Adipocyte (in vitro differentiated cells): ENCODE results near the gene ZNF516.
A peak's percentile ranks its signal among the peaks of the same experiment; 100 is the strongest.

Source experiments
- DNase-seq: peaks from one replicate; pipeline ENCODE4 v3.0.0-alpha.2; 2015; ENCODE audit warnings: low read depth
- H3K27me3 ChIP-seq: replicated peaks from 2 replicates; pipeline ENCODE4 v1.7.0; 2013; ENCODE audit warnings: mild to moderate bottlenecking, low read length, moderate library complexity; ENCODE audit not compliant: control insufficient read depth, insufficient read depth
- H3K36me3 ChIP-seq: 2 replicates; pipeline ENCODE4 v1.7.0; 2013; ENCODE audit warnings: low read length, mild to moderate bottlenecking, moderate library complexity; ENCODE audit not compliant: control insufficient read depth, insufficient read depth, severe bottlenecking
- H3K4me1 ChIP-seq: 2 replicates; pipeline ENCODE4 v1.7.0; 2013; ENCODE audit warnings: mild to moderate bottlenecking, low read length, moderate library complexity; ENCODE audit not compliant: control insufficient read depth, insufficient read depth
- H3K4me3 ChIP-seq: 2 replicates; pipeline ENCODE4 v1.7.0; 2013; ENCODE audit warnings: mild to moderate bottlenecking, low read length, moderate library complexity
- H3K9ac ChIP-seq: 2 replicates; pipeline ENCODE4 v1.7.0; 2013; ENCODE audit warnings: mild to moderate bottlenecking, low read length, moderate library complexity
- H3K9me3 ChIP-seq: 2 replicates; pipeline ENCODE4 v1.7.0; 2013; ENCODE audit warnings: mild to moderate bottlenecking, low read length, moderate library complexity; ENCODE audit not compliant: control insufficient read depth

The ZNF516 gene

DNA sequence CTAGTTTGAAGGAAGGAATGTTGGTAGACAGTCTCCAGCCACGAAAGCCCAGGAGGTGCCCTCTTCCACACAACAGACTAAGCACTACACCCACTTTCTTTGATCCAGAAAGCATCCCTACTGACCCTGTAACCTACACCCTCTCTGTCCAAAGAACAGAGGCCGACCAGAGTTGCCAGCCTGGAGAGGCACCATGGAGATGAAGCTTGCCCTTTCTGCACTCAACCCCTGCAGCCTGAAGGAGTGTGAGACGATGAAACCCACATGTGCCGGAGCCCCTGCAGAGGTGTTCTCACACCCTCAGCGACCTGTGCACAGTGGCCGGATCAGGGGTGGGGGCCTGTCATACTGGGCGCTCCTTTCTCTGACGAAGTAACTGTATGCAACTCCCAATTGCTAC is 136.3 kb downstream of the ZNF516 start:
- no peak overlapping the region for H3K4me3 ChIP-seq
- peaks cover 8% of the 10 kb centered on the region for H3K4me1 ChIP-seq
- H3K36me3 ChIP-seq, result peaks cover 40% of the 10 kb centered on the region
- no peaks in the 10 kb centered on the region for H3K9me3 ChIP-seq
- H3K9ac ChIP-seq, result no peak overlapping the region
- no peak for DNase-seq
- no peaks in the 10 kb centered on the region for H3K27me3 ChIP-seq

DNA sequence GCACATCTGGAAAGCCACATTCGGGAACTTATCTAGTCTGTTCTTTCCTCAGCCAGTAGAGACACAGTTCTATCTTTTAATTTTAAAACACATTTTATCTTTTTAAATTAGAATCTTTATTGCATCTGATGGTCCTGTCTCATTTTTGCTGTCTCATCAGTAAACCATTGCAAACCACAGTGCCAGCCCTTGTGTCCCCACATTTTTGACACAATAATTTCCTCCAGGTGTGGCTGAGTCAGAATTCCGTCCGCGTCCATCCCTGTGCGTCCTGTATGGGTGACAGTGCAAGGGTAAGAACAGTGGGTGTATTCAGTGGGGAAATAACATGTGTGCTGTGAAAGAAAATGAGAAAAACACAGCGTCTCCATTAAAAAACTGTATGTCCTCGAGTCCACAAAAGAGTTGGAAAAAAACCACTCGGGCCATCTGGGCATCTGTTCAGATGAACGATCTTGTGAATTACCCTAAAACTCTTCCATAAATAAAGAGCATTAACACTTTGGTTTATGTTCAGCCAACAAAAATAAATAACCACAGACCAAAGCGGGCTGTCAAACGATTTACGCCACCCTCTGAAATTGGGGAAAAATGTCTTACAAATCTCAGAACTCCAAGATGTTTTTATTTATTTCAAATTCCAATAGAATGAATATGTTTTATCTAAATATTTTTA is 137.3 kb downstream of the ZNF516 start:
- no peaks in the 10 kb centered on the region for H3K9me3 ChIP-seq
- peaks cover 8% of the 10 kb centered on the region for H3K4me1 ChIP-seq
- H3K36me3 ChIP-seq, result peaks cover 36% of the 10 kb centered on the region
- H3K27me3 ChIP-seq, result no peaks in the 10 kb centered on the region
- no peak for DNase-seq
- H3K9ac ChIP-seq, result no peak overlapping the region
- H3K4me3 ChIP-seq, result no peak overlapping the region

DNA sequence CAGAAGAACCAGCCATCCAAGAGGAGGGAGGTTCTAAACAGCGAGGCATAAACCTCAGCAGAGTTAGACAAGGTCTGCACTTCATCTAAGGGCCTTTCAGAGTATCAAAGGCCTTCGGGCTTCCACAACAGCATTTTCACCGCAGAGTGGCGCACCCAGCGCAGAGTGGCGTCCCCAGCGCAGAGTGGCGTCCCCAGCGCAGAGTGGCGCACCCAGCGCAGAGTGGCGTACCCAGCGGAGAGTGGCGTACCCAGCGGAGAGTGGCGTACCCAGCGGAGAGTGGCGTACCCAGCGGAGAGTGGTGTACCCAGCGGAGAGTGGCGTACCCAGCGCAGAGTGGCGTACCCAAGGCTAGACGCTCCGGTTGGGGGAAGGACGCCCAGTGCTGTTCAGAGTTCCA is 137.9 kb downstream of the ZNF516 start:
- H3K27me3 ChIP-seq, result no peaks in the 10 kb centered on the region
- H3K9ac ChIP-seq, result no peak overlapping the region
- no peak overlapping the region for H3K4me3 ChIP-seq
- peaks cover 11% of the 10 kb centered on the region for H3K4me1 ChIP-seq
- H3K36me3 ChIP-seq, result peaks cover 34% of the 10 kb centered on the region
- no peaks in the 10 kb centered on the region for H3K9me3 ChIP-seq
- DNase-seq, result no peak

DNA sequence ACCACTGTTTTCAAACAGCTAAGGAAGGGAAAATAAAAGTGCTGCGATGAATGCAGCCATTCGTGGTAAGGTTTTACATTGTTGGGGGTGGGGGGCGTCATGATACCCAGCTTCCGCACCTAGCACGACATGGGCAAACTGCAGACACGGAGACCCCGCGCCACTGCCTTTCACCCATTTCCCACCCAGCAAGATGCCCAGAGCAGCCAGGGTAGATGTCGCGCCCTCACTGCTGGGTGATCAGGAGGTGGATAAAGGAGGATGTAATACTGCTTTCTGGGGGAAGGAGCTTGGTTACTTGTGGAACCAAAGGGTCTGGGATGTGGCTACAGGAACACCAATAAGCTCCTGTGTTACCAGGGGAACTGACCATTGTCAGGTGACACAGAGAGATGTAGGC is 138.4 kb downstream of the ZNF516 start:
- Histone ChIP-seq H3K9ac (no peak overlapping the region), H3K4me1 (peaks cover 16% of the 10 kb centered on the region), H3K4me3 (no peak overlapping the region), H3K27me3 (no peaks in the 10 kb centered on the region), H3K36me3 (peaks cover 29% of the 10 kb centered on the region), H3K9me3 (no peaks in the 10 kb centered on the region)
- no peak for DNase-seq

DNA sequence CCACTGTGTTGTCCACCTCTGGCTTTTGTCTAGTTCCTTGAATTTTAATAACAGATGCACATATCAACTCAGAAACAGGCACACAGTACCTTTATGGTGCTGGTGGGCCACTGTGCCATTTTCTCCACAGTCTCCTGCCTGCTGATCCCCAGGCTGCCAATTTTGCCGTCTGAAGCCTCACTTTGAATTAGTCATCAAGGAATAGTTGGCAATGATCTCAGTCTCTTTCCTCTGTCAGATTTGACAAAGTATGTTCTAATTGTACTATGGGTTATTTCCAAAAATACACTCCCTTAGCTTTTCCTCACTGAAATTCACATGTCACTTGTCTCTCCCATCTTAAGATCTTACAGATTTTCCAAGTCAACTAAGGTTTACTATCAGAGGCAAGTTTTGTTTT is 140.7 kb downstream of the ZNF516 start:
- Histone ChIP-seq H3K9me3 (no peaks in the 10 kb centered on the region), H3K27me3 (no peaks in the 10 kb centered on the region)

DNA sequence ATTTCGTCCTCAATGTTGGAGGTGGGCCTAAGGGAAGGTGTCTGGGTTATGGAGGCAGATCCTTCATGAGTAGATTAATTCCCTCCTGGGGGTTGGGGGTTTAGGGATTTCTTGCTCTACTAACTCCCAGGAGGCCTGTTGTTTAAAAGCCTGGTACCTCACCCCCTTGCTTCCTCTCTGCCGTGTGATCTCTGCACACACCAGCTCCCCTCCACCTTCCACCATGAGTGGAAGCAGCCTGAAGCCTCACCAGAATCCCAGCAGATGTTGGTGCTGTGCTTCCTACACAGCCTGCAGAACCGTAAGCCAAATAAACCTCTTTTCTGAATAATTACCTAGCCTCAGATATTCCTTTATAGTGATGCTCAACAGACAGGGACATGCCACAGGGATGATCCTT is 141.5 kb downstream of the ZNF516 start:
- H3K36me3 ChIP-seq, result peaks cover 14% of the 10 kb centered on the region

More for the DNA sequence above, 140.7 kb downstream of the ZNF516 start:
- H3K36me3 ChIP-seq, result peaks cover 21% of the 10 kb centered on the region
- H3K9ac ChIP-seq, result no peak overlapping the region
- peaks cover 18% of the 10 kb centered on the region for H3K4me1 ChIP-seq
- no peak overlapping the region for H3K4me3 ChIP-seq
- peak; percentile 43 for DNase-seq

DNA sequence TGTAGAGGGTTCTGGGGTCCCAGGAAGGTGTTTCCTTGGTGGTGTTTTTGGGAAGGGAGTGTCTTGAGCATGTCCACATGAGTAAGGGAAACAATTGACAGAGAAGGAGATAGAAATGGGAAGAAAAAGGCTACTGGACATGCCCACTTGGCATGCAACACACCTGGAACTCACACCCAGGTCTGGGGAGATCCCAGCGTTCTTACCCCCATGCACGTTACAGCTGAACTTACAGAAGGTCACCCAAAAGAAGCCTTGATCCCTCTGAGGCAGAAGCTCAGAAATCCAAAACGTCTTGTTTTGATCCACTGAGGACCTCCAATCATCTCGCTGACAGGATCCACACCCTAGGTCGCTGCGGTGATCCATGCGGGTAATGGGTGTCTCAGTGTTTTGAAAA is 142.0 kb downstream of the ZNF516 start:
- Histone ChIP-seq H3K9ac (no peak overlapping the region), H3K9me3 (no peaks in the 10 kb centered on the region), H3K4me3 (no peak overlapping the region), H3K4me1 (peaks cover 22% of the 10 kb centered on the region), H3K27me3 (no peaks in the 10 kb centered on the region), H3K36me3 (peaks cover 9% of the 10 kb centered on the region)
- DNase-seq, result no peak

More for the DNA sequence above, 141.5 kb downstream of the ZNF516 start:
- no peak overlapping the region for H3K9ac ChIP-seq
- DNase-seq, result no peak
- H3K27me3 ChIP-seq, result no peaks in the 10 kb centered on the region
- H3K4me3 ChIP-seq, result no peak overlapping the region
- H3K4me1 ChIP-seq, result peaks cover 22% of the 10 kb centered on the region
- H3K9me3 ChIP-seq, result no peaks in the 10 kb centered on the region

DNA sequence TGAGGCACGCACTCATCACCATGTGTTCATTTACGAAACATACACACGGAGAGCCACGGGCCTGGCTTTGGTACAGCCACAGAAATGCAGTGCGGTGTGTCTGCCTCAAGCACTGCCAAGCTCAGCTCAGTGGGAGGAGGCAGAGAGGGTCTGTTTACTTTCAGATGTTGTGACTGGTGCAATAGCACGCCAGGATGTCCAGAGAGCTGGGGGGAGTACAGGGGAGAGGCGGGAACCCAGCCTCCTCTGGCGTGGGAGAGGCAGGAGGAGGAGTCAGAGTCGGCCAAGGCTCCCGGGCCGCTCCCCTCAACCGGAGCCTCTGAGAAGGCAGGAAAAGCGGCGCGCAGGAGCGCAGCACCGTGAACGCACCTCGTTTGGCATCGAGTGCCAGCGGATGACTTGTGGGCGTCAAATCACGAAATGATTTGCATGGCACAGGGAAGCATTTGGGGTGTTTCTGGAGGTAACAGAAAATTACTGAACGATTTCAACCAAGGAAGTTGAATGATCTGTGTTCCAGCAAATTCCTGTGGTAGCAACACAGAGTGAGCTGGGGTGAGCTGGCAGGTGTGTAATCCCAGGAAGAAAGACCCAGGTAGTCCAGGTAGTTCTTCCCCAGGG is 143.0 kb downstream of the ZNF516 start:
- DNase-seq, result peak; percentile 89
- Histone ChIP-seq H3K9ac (peak overlapping the region; percentile 69), H3K9me3 (no peaks in the 10 kb centered on the region), H3K36me3 (peaks cover 4% of the 10 kb centered on the region), H3K4me3 (peak overlapping the region; percentile 73), H3K27me3 (no peaks in the 10 kb centered on the region), H3K4me1 (peaks cover 22% of the 10 kb centered on the region)

DNA sequence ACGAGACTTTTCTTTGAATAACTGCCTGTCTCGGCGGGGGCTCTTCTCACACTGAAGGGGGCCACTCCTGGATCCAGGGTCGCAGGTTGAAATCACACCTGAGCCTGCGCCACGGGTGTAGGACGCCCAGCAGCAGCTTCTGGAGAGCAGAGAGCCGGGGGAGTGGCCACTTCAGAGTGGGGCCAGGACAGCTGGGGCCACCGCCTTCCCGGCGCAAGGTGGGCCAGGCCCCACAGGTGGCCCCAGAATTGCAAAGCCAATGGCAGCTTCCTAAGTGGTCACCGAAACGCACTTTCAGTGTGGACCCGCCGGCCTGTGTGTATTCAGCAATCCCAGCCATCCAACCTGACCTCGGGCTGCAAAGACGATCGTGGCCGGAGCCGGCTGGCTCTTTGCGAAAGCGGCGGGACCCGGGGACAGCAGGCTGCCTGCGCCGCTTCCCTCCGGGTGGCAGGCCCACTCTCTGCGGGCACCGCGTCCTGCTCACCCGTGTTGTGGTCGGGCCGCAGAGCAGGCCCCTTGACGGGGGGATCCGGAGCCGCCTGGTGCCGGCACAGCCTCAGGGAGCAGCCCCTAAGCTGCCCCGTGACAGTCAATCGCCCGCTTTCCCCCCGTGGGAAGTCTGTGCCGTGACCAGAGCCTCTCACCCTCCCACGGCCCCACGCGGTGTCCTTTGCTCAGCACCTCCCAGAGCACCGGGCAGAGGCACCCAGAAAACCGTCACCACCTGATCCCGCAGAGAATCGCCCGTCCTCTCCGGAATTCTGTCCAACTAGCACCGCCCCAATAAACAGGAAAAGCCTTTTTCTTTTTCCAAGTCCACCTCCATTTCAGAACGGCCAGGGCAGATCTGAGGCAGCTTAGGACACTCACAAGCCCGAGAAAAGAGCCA is 144.7 kb downstream of the ZNF516 start:
- DNase-seq, result no peak
- H3K9ac ChIP-seq, result no peak overlapping the region
- no peaks in the 10 kb centered on the region for H3K9me3 ChIP-seq
- H3K4me1 ChIP-seq, result peaks cover 22% of the 10 kb centered on the region
- H3K36me3 ChIP-seq, result no peaks in the 10 kb centered on the region
- no peak overlapping the region for H3K4me3 ChIP-seq
- no peaks in the 10 kb centered on the region for H3K27me3 ChIP-seq

DNA sequence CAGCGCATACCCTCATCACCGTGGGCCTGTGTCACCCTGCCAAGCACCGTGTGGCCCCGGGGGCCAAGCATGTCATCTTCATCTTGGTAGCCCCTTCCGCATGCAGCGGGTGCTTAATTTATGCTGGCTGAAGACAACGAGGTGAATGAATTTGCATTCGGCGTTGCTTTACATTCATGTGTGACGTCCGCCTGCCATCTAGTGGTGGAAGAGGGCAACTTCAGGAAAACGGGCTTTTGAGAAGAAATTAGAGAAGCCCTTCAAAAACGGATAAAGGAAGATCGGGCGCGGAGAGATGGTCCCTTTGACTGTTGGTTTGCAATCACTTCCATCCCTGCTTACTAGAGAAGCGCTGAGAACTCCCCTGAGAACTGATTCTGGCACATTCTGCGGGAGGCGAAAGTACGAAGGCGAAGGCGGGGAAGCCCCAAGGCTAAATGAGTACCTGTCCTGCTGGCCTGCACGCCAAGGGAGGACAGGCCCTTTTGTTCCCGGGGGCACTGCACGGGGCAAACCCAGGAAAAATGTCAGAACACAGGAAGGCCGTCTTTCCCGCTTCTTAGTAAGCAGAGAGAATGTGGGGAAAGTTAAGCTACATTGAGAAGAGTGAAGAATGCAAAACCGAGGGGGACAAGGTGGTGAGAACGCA is 145.9 kb downstream of the ZNF516 start:
- Histone ChIP-seq H3K4me3 (no peak overlapping the region), H3K9me3 (no peaks in the 10 kb centered on the region), H3K36me3 (no peaks in the 10 kb centered on the region), H3K9ac (no peak overlapping the region), H3K4me1 (peaks cover 16% of the 10 kb centered on the region), H3K27me3 (no peaks in the 10 kb centered on the region)
- peak; percentile 88 for DNase-seq
